ENCODE results near the gene MRAP2.
"Not testable (repeated sequence)": the region's sequence is repeated elsewhere in the genome, so short reads cannot be mapped to it uniquely, and the experiment has no call there.

Gene MRAP2

GRCh38 chr6:84077645-84078044 lies 44.1 kb downstream of the MRAP2 start:
- DNase-seq (ENCODE audit: low read depth): no peak

GRCh38 chr6:84078335-84078734 lies 44.8 kb downstream of the MRAP2 start:
- DNase-seq (ENCODE audit: low read depth): no peak

GRCh38 chr6:84081222-84081621 lies 47.6 kb downstream of the MRAP2 start:
- no peak for DNase-seq (ENCODE audit: low read depth)

GRCh38 chr6:84082689-84083265 lies 49.2 kb downstream of the MRAP2 start:
- no peak for DNase-seq (ENCODE audit: low read depth)

GRCh38 chr6:84084705-84085104 lies 51.1 kb downstream of the MRAP2 start:
- DNase-seq (ENCODE audit: low read depth): not testable (repeated sequence)

- DNase-seq (ENCODE audit: low read depth): no peak
Observed at GRCh38 chr6:84086056-84086455, 52.5 kb downstream of the MRAP2 start.

- no peak for DNase-seq (ENCODE audit: low read depth)
Observed at GRCh38 chr6:84086545-84087429, 53.2 kb downstream of the MRAP2 start.

GRCh38 chr6:84089081-84089480 lies 55.5 kb downstream of the MRAP2 start:
- DNase-seq (ENCODE audit: low read depth): no peak

- DNase-seq (ENCODE audit: low read depth): no peak
Observed at GRCh38 chr6:84089552-84089951, 56.0 kb downstream of the MRAP2 start.

GRCh38 chr6:84093441-84094435 lies 60.2 kb downstream of the MRAP2 start:
- no peak for DNase-seq (ENCODE audit: low read depth)

- no peak for DNase-seq (ENCODE audit: low read depth)
Observed at GRCh38 chr6:84095156-84095555, 61.6 kb downstream of the MRAP2 start.

GRCh38 chr6:84103029-84103428 lies 69.5 kb downstream of the MRAP2 start:
- no peak for DNase-seq (ENCODE audit: low read depth)

GRCh38 chr6:84105215-84105924 lies 71.8 kb downstream of the MRAP2 start:
- not testable (repeated sequence) for DNase-seq (ENCODE audit: low read depth)

GRCh38 chr6:84107495-84107894 lies 73.9 kb downstream of the MRAP2 start:
- no peak for DNase-seq (ENCODE audit: low read depth)

- DNase-seq (ENCODE audit: low read depth): not testable (repeated sequence)
Observed at GRCh38 chr6:84111351-84111750, 77.8 kb downstream of the MRAP2 start.

- DNase-seq (ENCODE audit: low read depth): not testable (repeated sequence)
Observed at GRCh38 chr6:84114933-84115594, 81.5 kb downstream of the MRAP2 start.

GRCh38 chr6:84118191-84118590 lies 84.6 kb downstream of the MRAP2 start:
- DNase-seq (ENCODE audit: low read depth): no peak

- DNase-seq (ENCODE audit: low read depth): no peak
Observed at GRCh38 chr6:84119277-84119676, 85.7 kb downstream of the MRAP2 start.

GRCh38 chr6:84123186-84123585 lies 89.6 kb downstream of the MRAP2 start:
- DNase-seq (ENCODE audit: low read depth): no peak

GRCh38 chr6:84129588-84129987 lies 96.0 kb downstream of the MRAP2 start:
- DNase-seq (ENCODE audit: low read depth): not testable (repeated sequence)

- not testable (repeated sequence) for DNase-seq (ENCODE audit: low read depth)
Observed at GRCh38 chr6:84133385-84133784, 99.8 kb downstream of the MRAP2 start.

Measured in stimulated activated CD8-positive, alpha-beta memory T cell treated with anti-CD3 and anti-CD28 coated beads, Interleukin-12 subunit alpha, Interleukin-12 subunit beta, amount 100 ng/mL, for 4 hours (primary cell).